ENCODE results near the gene HIVEP2.

GRCh38 chr6:142884214-142885035, 60.6 kb downstream of the HIVEP2 start:
- TF ChIP-seq, protein P1, sequence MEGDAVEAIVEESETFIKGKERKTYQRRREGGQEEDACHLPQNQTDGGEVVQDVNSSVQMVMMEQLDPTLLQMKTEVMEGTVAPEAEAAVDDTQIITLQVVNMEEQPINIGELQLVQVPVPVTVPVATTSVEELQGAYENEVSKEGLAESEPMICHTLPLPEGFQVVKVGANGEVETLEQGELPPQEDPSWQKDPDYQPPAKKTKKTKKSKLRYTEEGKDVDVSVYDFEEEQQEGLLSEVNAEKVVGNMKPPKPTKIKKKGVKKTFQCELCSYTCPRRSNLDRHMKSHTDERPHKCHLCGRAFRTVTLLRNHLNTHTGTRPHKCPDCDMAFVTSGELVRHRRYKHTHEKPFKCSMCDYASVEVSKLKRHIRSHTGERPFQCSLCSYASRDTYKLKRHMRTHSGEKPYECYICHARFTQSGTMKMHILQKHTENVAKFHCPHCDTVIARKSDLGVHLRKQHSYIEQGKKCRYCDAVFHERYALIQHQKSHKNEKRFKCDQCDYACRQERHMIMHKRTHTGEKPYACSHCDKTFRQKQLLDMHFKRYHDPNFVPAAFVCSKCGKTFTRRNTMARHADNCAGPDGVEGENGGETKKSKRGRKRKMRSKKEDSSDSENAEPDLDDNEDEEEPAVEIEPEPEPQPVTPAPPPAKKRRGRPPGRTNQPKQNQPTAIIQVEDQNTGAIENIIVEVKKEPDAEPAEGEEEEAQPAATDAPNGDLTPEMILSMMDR (IDR thresholded peaks at IDR 0.05; ENCODE audit: extremely low read depth in 1 of 2, insufficient read depth in 1 of 2, low read depth in 1 of 2, low read length in 2 of 2): no peak
- TF ChIP-seq EZH2 (IDR thresholded peaks at IDR 0.05; ENCODE audit: borderline replicate concordance, low read depth, low read length, severe bottlenecking): no peak
- TF ChIP-seq POLR2A (IDR thresholded peaks at IDR 0.05; ENCODE audit: low read depth, low read length): no peak
- TF ChIP-seq MAX (IDR thresholded peaks at IDR 0.05; ENCODE audit: insufficient read depth, insufficient read length): no peak
- no peak for TF ChIP-seq POLR2AphosphoS5 (IDR thresholded peaks at IDR 0.05; ENCODE audit: insufficient read depth, low read depth, low read length)
- no peak for TF ChIP-seq JUN (IDR thresholded peaks at IDR 0.05; ENCODE audit: borderline replicate concordance, insufficient read depth, insufficient read length, low read depth)
- no peak for TF ChIP-seq MYC (IDR thresholded peaks at IDR 0.05; ENCODE audit: low read depth, low read length)
